Natural killer cell (primary cell): ENCODE results near the gene PPIF. TPM values are rescaled to one million over a fixed set of nuclear protein-coding genes. Genes with fewer than 3 reads are reported as not detected.

Experiments
- ATAC-seq, 3 donors: fragments of 150-1000 bp in 2 of 3; fragments of 200-7000 bp in 1 of 3; cut with Tn5 transposase; 1 replicate in 1 of 3; 2 replicates in 2 of 3; pipeline ENCODE4 v1.10.0; 2021; ENCODE audit warnings: mild to moderate bottlenecking in 2 of 3, moderate library complexity in 2 of 3
- DNase-seq, 2 donors: peaks; one replicate each; pipeline versions ENCODE4 v3.0.0 to v3.0.0-alpha.2; 2013 to 2021; ENCODE audit warnings: mixed read lengths in 1 of 2
- H3K27ac ChIP-seq: one replicate; pipeline ENCODE4 v1.5.1; 2013; ENCODE audit warnings: mild to moderate bottlenecking, low read length
- H3K27me3 ChIP-seq: one replicate; pipeline ENCODE4 v1.6.1; 2013; ENCODE audit warnings: low read length; ENCODE audit not compliant: control insufficient read depth, insufficient read depth
- H3K36me3 ChIP-seq: one replicate; pipeline ENCODE4 v1.6.1; 2013; ENCODE audit warnings: low read length; ENCODE audit not compliant: control insufficient read depth, insufficient read depth
- H3K4me1 ChIP-seq: one replicate; pipeline ENCODE4 v1.6.1; 2013; ENCODE audit warnings: low read length; ENCODE audit not compliant: control insufficient read depth, insufficient read depth
- H3K4me3 ChIP-seq: one replicate; pipeline ENCODE4 v1.5.1; 2013; ENCODE audit warnings: low read length
- H3K9me3 ChIP-seq: one replicate; pipeline ENCODE4 v1.6.1; 2013; ENCODE audit warnings: low read length; ENCODE audit not compliant: control insufficient read depth, insufficient read depth
- H3K27ac Mint-ChIP-seq, 2 donors: one replicate each; pipeline ENCODE4 v1.8.0; 2022; ENCODE audit warnings: mild to moderate bottlenecking in 2 of 2, mixed read lengths in 2 of 2, moderate library complexity in 1 of 2
- H3K27me3 Mint-ChIP-seq, 2 donors: one replicate each; pipeline ENCODE4 v1.8.0; 2022; ENCODE audit warnings: low read depth in 2 of 2, mixed read lengths in 2 of 2
- H3K36me3 Mint-ChIP-seq: one replicate; pipeline ENCODE4 v1.8.0; 2022; ENCODE audit warnings: mixed read lengths
- H3K4me1 Mint-ChIP-seq, 2 donors: one replicate each; pipeline ENCODE4 v1.8.0; 2022; ENCODE audit warnings: mixed read lengths in 2 of 2
- H3K4me3 Mint-ChIP-seq: one replicate; pipeline ENCODE4 v1.8.0; 2022; ENCODE audit warnings: mild to moderate bottlenecking, moderate library complexity, mixed read lengths
- H3K9me3 Mint-ChIP-seq, 2 donors: one replicate each; pipeline ENCODE4 v1.8.0; 2022; ENCODE audit warnings: mixed read lengths in 2 of 2
- WGBS: methylation state at CpG from one replicate; pipeline ENCODE4 v1.1.7; 2013; ENCODE audit warnings: missing lambda C conversion rate; ENCODE audit not compliant: insufficient coverage; 5-methylcytosine and 5-hydroxymethylcytosine counted together
- intact Hi-C: fragments of 100-400 bp; cut with micrococcal nuclease; formaldehyde crosslinking; loops from one replicate; pipeline ENCODE4 v1.14.2; 2022
- total RNA-seq, 4 donors: library from RNA; stranded (reverse); fragments of 120-200 nt in 1 of 4; gene quantifications; one replicate each; pipeline versions ENCODE4 v1.2.3 to v1.2.4, GENCODE V29; 2013 to 2022
- TF ChIP-seq, protein P1 (sequence below): fragments of 200-600 bp; IDR thresholded peaks from one replicate; pipeline ENCODE4 v1.8.0; 2022; ENCODE audit warnings: antibody characterized with exemption

The PPIF gene
- total RNA-seq, 3 donors from 2014 or later (not counting 1 experiment from before 2014, with no cell fraction given) = 59.5 to 99.1 (median 66.3) TPM

DNA sequence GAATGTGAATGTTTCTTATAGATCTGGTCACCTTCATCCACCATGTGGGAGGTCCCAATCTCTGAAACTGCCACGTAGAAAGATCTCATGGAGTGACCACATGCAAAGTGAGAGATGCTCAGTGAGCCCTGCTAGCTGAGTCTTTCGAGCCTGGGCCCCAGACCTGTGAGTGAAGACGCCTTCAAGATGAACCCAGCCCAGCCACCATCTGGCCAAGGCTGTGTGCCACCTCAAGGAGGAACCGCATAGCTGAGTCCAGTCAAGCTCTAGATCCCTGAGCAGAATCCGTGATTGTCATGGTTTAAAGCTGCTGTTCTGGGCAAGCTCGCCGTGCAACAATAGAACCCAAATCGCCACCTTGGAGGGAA is 20.2 kb upstream of the PPIF start:
- TF ChIP-seq, protein P1, sequence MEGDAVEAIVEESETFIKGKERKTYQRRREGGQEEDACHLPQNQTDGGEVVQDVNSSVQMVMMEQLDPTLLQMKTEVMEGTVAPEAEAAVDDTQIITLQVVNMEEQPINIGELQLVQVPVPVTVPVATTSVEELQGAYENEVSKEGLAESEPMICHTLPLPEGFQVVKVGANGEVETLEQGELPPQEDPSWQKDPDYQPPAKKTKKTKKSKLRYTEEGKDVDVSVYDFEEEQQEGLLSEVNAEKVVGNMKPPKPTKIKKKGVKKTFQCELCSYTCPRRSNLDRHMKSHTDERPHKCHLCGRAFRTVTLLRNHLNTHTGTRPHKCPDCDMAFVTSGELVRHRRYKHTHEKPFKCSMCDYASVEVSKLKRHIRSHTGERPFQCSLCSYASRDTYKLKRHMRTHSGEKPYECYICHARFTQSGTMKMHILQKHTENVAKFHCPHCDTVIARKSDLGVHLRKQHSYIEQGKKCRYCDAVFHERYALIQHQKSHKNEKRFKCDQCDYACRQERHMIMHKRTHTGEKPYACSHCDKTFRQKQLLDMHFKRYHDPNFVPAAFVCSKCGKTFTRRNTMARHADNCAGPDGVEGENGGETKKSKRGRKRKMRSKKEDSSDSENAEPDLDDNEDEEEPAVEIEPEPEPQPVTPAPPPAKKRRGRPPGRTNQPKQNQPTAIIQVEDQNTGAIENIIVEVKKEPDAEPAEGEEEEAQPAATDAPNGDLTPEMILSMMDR = no peak
- H3K4me3 Mint-ChIP-seq = no peak overlapping the region
- Histone ChIP-seq H3K36me3 (no peaks in the 10 kb centered on the region), H3K27ac (no peak overlapping the region), H3K27me3 (no peaks in the 10 kb centered on the region), H3K4me1 (peaks cover 34% of the 10 kb centered on the region), H3K4me3 (no peak overlapping the region), H3K9me3 (no peaks in the 10 kb centered on the region)
- no peaks in the 10 kb centered on the region for H3K9me3 Mint-ChIP-seq
- DNase-seq (no peak), ATAC-seq (no peak)
- WGBS = 87% methylated on average over 8 of the region's 8 CpGs
- intact Hi-C loops = no loop called here
- no peak overlapping the region for H3K27ac Mint-ChIP-seq
- no peaks in the 10 kb centered on the region for H3K36me3 Mint-ChIP-seq
- H3K27me3 Mint-ChIP-seq = no peaks in the 10 kb centered on the region
- H3K4me1 Mint-ChIP-seq = peaks cover 15 to 26% of the 10 kb centered on the region in 2 donors

DNA sequence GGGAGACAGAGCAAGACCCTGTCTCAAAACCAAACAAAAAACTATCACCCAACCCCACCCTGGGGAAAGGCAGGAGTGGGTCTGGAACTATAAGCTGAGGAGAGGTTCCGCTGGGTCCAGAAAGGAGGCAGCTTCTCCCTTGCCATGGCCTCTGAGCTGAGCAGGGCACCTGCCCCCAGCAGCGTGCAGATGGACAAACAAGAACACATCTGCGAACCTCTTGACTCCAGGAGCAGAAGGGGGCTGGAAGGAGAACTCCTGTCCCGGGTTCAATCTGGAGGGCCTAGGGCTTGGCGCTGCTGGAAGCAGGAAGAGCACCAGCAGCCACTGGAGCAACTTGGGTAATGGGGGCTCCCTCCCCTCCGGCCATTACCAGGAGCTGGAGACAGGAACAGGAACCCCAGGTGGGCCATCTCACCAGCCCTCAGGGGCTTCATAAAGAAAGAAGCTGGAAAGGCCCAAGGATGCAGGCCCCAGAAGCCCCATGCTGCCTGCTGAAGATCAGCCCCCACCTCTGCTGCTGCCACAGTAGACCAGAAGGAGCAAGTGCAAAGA is 19.0 kb upstream of the PPIF start:
- no peaks in the 10 kb centered on the region for H3K9me3 Mint-ChIP-seq
- no peak overlapping the region for H3K27ac Mint-ChIP-seq
- Histone ChIP-seq H3K27ac (no peak overlapping the region), H3K9me3 (no peaks in the 10 kb centered on the region), H3K4me1 (peaks cover 23% of the 10 kb centered on the region), H3K36me3 (no peaks in the 10 kb centered on the region), H3K27me3 (no peaks in the 10 kb centered on the region), H3K4me3 (no peak overlapping the region)
- peaks cover 6 to 15% of the 10 kb centered on the region in 2 donors for H3K4me1 Mint-ChIP-seq
- no peak for DNase-seq
- 91% methylated on average over 6 of the region's 6 CpGs for WGBS
- no peaks in the 10 kb centered on the region for H3K27me3 Mint-ChIP-seq
- intact Hi-C loops = no loop called here
- TF ChIP-seq, protein P1 = no peak
- no peak for ATAC-seq
- H3K36me3 Mint-ChIP-seq = no peaks in the 10 kb centered on the region
- no peak overlapping the region for H3K4me3 Mint-ChIP-seq

DNA sequence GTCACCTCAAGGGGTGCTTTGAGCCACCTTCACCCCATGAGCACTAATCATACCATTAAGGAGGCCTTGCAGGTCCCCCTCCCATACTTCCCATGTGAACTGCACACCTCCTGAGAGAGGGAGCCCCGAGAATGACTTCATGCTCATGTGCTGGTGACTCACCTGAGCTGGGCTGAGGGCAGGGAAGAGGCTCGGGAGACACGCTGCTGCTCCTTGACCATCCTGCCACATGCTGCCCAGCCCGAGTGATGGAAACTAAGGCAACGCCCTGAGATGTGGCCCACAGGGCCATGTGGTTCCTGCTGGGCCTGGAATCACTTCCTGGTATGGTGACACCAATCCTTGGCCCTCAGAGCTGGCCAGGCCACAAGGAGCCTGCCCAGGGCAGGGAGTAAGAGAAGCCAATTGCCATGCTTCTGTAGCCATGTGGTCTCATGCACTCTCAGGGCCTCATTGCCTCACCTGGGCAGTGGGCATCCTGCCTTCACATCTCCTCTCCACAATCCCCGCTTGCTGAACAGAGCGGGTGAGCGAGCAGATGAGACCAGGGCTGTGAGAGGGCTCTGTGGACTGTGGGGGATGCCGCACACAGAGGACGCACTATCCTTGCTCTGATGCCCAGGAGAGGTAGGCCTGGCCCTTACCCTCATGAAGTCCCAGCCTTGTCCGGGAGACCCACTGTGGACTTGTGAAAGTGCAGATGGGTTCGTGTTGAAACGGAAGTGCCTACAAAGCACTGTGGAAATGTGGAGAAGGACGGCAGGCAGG is 18.3 kb upstream of the PPIF start:
- Histone ChIP-seq H3K4me3 (no peak overlapping the region), H3K27ac (no peak overlapping the region), H3K9me3 (no peaks in the 10 kb centered on the region), H3K4me1 (peaks cover 16% of the 10 kb centered on the region), H3K36me3 (no peaks in the 10 kb centered on the region), H3K27me3 (no peaks in the 10 kb centered on the region)
- TF ChIP-seq, protein P1 = no peak
- intact Hi-C loops = no loop called here
- peaks cover 0 to 9% of the 10 kb centered on the region in 2 donors for H3K4me1 Mint-ChIP-seq
- no peak overlapping the region for H3K27ac Mint-ChIP-seq
- no peak for DNase-seq
- no peaks in the 10 kb centered on the region for H3K27me3 Mint-ChIP-seq
- no peak overlapping the region for H3K4me3 Mint-ChIP-seq
- no peaks in the 10 kb centered on the region for H3K36me3 Mint-ChIP-seq
- WGBS = 96% methylated on average over 14 of the region's 14 CpGs
- no peaks in the 10 kb centered on the region for H3K9me3 Mint-ChIP-seq
- ATAC-seq = no peak
